ENCODE data around the gene LGR5. TPM values are rescaled to one million over a fixed set of nuclear protein-coding genes. Genes with fewer than 3 reads are reported as not detected.

The LGR5 gene
- total and polyA plus RNA-seq, 2 of the 4 experiments (the other 2 are of a cell fraction) = not detected

DNA sequence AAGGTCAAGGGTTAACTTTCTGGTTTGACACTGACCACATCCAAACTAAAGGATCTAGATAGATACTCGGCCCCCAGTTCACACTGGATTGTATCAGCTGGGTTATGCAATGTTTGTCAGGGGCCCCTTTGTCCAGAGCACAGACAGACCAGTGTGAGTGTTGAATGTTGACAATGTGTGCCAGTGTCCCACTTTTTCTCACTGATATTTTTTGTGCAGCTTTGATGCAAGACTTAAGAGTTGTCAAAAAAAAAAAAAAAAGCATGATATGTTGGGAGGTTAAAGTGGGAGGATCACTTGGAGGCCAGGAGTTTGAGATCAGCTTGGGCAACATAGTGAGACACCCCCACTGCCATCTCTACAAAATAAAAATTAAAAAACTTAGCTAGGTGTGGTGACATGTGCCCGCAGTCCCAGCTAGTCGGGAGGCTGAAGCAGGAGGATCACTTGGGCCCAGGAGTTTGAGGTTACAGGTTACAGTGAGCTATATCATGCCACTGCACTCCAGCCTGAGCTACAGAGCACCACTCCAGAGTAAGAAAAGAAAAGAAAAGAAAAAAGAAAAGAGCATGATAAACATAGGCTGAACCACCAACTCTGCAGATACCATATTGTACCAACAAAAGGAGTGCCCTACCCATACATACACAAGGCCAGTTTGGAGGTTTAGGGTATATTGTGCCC is 97.5 kb downstream of the LGR5 start:
- ATAC-seq (ENCODE audit: low read depth) = no peak
- no peak overlapping the region for H3K23ac ChIP-seq (ENCODE audit: low read depth, low read length)
- H3K4me1 ChIP-seq (ENCODE audit: control insufficient read depth, insufficient read depth, low read length) = no peaks in the 10 kb centered on the region
- H3K18ac ChIP-seq (ENCODE audit: low read depth, low read length) = no peak overlapping the region
- no peak overlapping the region for H3K14ac ChIP-seq (replicated peaks; ENCODE audit: low read depth, low read length)
- CTCF ChIA-PET = no interaction called here
- POLR2A ChIA-PET (ENCODE audit: unreplicated experiment) = no interaction called here
- H3K9ac ChIP-seq (ENCODE audit: low read depth, low read length) = no peak overlapping the region
- H4K91ac ChIP-seq (ENCODE audit: insufficient read depth, low read depth, low read length) = no peak overlapping the region
- H4K20me1 ChIP-seq (ENCODE audit: insufficient read depth, low read length) = no peaks in the 10 kb centered on the region
- no CpG with 5 or more reads among the region's 3 CpGs for WGBS, 2 experiments (ENCODE audit: extremely low coverage in 2 of 2, insufficient read length in 1 of 2)
- no peak overlapping the region for H4K5ac ChIP-seq (ENCODE audit: low read depth, low read length)
- H3K27me3 ChIP-seq (ENCODE audit: control insufficient read depth, insufficient read depth, low read length) = no peaks in the 10 kb centered on the region; the same call in 1 of the 2 replicates
- H3K9me1 ChIP-seq (ENCODE audit: insufficient read depth, low read length) = no peaks in the 10 kb centered on the region
- H3K4me3 ChIP-seq (ENCODE audit: insufficient read depth, low read depth, low read length) = no peak overlapping the region
- no peak overlapping the region for H2AFZ ChIP-seq (replicated peaks; ENCODE audit: low read length, poor library complexity)
- no peak overlapping the region for H3K27ac ChIP-seq (ENCODE audit: insufficient read depth, low read length)
- no peak overlapping the region for H2AK9ac ChIP-seq (replicated peaks; ENCODE audit: low read depth, low read length, poor library complexity)
- no peak overlapping the region for H3K56ac ChIP-seq (ENCODE audit: extremely low read depth, insufficient read depth, low read length)
- H3K4ac ChIP-seq (ENCODE audit: low read depth, low read length) = no peak overlapping the region
- no peaks in the 10 kb centered on the region for H3K9me3 ChIP-seq (ENCODE audit: control insufficient read depth, insufficient read depth, low read length)
- in situ Hi-C loops (cut with MboI; ENCODE audit: low sequenced_read_pairs) (no loop called here), intact Hi-C loops (cut with micrococcal nuclease) (no loop called here), dilution Hi-C loops (cut with HindIII; ENCODE audit: low sequenced_read_pairs, unreplicated experiment) (no loop called here)
- no peak overlapping the region for H2BK20ac ChIP-seq (ENCODE audit: low read depth, low read length)
- BruUV-seq (replicated peaks) = no TSS peak
- no peak for TF ChIP-seq ELK1 (IDR thresholded peaks at IDR 0.05; ENCODE audit: borderline replicate concordance, low read depth, low read length)
- no peaks in the 10 kb centered on the region for H3K79me1 ChIP-seq (ENCODE audit: low read depth in 1 of 2, low read length in 2 of 2)
- no peak overlapping the region for H4K8ac ChIP-seq (ENCODE audit: low read depth in 2 of 2, low read length in 2 of 2)
- H2BK5ac ChIP-seq (ENCODE audit: low read depth, low read length, poor library complexity, severe bottlenecking) = no peak overlapping the region
- DNase-seq = no peak
- no peak overlapping the region for H2BK15ac ChIP-seq (ENCODE audit: low read depth, low read length)
- no peak overlapping the region for H2BK120ac ChIP-seq (ENCODE audit: low read depth, low read length)
- no peak overlapping the region for H3K4me2 ChIP-seq (ENCODE audit: low read depth, low read length)
- no peak overlapping the region for H2AK5ac ChIP-seq (ENCODE audit: low read depth, low read length)
- H3K36me3 ChIP-seq (ENCODE audit: control insufficient read depth, insufficient read depth, low read length) = no peaks in the 10 kb centered on the region

All from IMR-90 (cell line).